CD4-positive, alpha-beta T cell treated with Interleukin-17A for 4 hours (primary cell): ENCODE measurements around the gene NUDT8.
"Not testable (repeated sequence)": the region's sequence is repeated elsewhere in the genome, so short reads cannot be mapped to it uniquely, and the experiment has no call there.

Experiments
- DNase-seq: peaks from one replicate; pipeline ENCODE4 v3.0.0-alpha.2; 2020; ENCODE audit warnings: mixed read lengths

NUDT8 gene

GRCh38 chr11:67641338-67642172 is 11.8 kb upstream of the NUDT8 start:
- no peak for DNase-seq

- DNase-seq, result no peak
Measured at GRCh38 chr11:67640758-67641337, 11.1 kb upstream of the NUDT8 start.

- peak; percentile 73 for DNase-seq
Measured at GRCh38 chr11:67640021-67640757, 10.5 kb upstream of the NUDT8 start.

- DNase-seq, result no peak
Measured at GRCh38 chr11:67639438-67639859, 9.7 kb upstream of the NUDT8 start, which contains the start of gene TBX10. TSS of gene TBX10 (minus strand) at chr11:67639763. CDS start at chr11:67639472, 291 bp downstream.

- no peak for DNase-seq
Measured at GRCh38 chr11:67638535-67639437, 9.0 kb upstream of the NUDT8 start.

GRCh38 chr11:67637441-67637840 is 7.7 kb upstream of the NUDT8 start:
- not testable (repeated sequence) for DNase-seq

GRCh38 chr11:67636962-67637361 is 7.2 kb upstream of the NUDT8 start:
- DNase-seq, result no peak

- DNase-seq, result no peak
Measured at GRCh38 chr11:67635231-67635521, 5.4 kb upstream of the NUDT8 start.

GRCh38 chr11:67634366-67635230 is 4.9 kb upstream of the NUDT8 start:
- no peak for DNase-seq

- no peak for DNase-seq
Measured at GRCh38 chr11:67633758-67634365, 4.1 kb upstream of the NUDT8 start.

- no peak for DNase-seq
Measured at GRCh38 chr11:67632982-67633755, 3.4 kb upstream of the NUDT8 start.

GRCh38 chr11:67632175-67632981 is 2.6 kb upstream of the NUDT8 start:
- DNase-seq, result no peak

- no peak for DNase-seq
Measured at GRCh38 chr11:67631853-67632174, 2.1 kb upstream of the NUDT8 start.

- DNase-seq, result no peak
Measured at GRCh38 chr11:67631411-67631810, 1.7 kb upstream of the NUDT8 start.

- no peak for DNase-seq
Measured at GRCh38 chr11:67630943-67631331, 1.2 kb upstream of the NUDT8 start.

GRCh38 chr11:67630228-67630942 is 648 bp upstream of the NUDT8 start:
- DNase-seq, result peak; percentile 100

- no peak for DNase-seq
Measured at GRCh38 chr11:67628710-67629385, 889 bp downstream of the NUDT8 start.

GRCh38 chr11:67627812-67628624 is 1.7 kb downstream of the NUDT8 start:
- DNase-seq, result no peak
